ENCODE data around the gene PTGDS.

DNA sequence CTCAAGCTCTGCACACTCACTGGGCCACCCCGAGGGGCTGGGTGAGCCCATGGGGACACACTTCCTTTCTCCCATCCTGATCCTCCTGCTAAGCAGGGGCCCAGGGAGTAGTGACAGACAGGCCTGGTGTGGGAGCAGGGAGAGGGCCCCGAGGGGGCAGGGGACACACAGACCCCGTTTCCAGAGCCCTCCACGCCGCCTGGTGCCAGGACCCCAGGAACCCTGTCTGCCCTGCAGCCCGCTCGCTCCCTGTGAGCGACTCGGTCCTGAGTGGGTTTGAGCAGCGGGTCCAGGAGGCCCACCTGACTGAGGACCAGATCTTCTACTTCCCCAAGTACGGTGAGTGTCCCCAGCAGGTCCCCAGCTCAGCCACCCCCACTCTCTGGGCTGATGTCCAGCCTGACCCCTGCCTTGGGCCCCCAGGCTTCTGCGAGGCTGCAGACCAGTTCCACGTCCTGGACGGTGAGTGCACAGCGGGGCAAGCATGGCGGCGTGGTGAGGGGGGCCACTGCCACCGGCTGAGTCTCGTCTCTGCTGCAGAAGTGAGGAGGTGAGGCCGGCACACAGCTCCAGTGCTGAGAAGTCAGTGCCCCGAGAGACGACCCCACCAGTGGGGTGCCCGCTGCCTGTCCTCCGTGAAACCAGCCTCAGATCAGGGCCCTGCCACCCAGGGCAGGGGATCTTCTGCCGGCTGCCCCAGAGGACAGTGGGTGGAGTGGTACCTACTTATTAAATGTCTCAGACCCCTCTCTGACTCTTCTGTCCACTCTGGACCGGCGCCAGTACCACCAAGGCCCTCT is 30.9 kb upstream of the PTGDS start:
- TF ChIP-seq, protein P1, sequence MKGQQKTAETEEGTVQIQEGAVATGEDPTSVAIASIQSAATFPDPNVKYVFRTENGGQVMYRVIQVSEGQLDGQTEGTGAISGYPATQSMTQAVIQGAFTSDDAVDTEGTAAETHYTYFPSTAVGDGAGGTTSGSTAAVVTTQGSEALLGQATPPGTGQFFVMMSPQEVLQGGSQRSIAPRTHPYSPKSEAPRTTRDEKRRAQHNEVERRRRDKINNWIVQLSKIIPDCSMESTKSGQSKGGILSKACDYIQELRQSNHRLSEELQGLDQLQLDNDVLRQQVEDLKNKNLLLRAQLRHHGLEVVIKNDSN (CRISPR knock-in tag; IDR thresholded peaks at IDR 0.05) = no peak
- TF ChIP-seq, protein P2, sequence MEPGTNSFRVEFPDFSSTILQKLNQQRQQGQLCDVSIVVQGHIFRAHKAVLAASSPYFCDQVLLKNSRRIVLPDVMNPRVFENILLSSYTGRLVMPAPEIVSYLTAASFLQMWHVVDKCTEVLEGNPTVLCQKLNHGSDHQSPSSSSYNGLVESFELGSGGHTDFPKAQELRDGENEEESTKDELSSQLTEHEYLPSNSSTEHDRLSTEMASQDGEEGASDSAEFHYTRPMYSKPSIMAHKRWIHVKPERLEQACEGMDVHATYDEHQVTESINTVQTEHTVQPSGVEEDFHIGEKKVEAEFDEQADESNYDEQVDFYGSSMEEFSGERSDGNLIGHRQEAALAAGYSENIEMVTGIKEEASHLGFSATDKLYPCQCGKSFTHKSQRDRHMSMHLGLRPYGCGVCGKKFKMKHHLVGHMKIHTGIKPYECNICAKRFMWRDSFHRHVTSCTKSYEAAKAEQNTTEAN (CRISPR knock-in tag; IDR thresholded peaks at IDR 0.05) = no peak
- TF ChIP-seq, protein P3, sequence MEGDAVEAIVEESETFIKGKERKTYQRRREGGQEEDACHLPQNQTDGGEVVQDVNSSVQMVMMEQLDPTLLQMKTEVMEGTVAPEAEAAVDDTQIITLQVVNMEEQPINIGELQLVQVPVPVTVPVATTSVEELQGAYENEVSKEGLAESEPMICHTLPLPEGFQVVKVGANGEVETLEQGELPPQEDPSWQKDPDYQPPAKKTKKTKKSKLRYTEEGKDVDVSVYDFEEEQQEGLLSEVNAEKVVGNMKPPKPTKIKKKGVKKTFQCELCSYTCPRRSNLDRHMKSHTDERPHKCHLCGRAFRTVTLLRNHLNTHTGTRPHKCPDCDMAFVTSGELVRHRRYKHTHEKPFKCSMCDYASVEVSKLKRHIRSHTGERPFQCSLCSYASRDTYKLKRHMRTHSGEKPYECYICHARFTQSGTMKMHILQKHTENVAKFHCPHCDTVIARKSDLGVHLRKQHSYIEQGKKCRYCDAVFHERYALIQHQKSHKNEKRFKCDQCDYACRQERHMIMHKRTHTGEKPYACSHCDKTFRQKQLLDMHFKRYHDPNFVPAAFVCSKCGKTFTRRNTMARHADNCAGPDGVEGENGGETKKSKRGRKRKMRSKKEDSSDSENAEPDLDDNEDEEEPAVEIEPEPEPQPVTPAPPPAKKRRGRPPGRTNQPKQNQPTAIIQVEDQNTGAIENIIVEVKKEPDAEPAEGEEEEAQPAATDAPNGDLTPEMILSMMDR (IDR thresholded peaks at IDR 0.05) = no peak
- no peak for TF ChIP-seq ZBTB21 (CRISPR knock-in tag; IDR thresholded peaks at IDR 0.05; ENCODE audit: borderline replicate concordance)
- no peak for TF ChIP-seq NR1H2 (CRISPR knock-in tag; IDR thresholded peaks at IDR 0.05)
- TF ChIP-seq ZNF219 (CRISPR knock-in tag; IDR thresholded peaks at IDR 0.05; ENCODE audit: borderline replicate concordance) = no peak
- TF ChIP-seq, protein P4, sequence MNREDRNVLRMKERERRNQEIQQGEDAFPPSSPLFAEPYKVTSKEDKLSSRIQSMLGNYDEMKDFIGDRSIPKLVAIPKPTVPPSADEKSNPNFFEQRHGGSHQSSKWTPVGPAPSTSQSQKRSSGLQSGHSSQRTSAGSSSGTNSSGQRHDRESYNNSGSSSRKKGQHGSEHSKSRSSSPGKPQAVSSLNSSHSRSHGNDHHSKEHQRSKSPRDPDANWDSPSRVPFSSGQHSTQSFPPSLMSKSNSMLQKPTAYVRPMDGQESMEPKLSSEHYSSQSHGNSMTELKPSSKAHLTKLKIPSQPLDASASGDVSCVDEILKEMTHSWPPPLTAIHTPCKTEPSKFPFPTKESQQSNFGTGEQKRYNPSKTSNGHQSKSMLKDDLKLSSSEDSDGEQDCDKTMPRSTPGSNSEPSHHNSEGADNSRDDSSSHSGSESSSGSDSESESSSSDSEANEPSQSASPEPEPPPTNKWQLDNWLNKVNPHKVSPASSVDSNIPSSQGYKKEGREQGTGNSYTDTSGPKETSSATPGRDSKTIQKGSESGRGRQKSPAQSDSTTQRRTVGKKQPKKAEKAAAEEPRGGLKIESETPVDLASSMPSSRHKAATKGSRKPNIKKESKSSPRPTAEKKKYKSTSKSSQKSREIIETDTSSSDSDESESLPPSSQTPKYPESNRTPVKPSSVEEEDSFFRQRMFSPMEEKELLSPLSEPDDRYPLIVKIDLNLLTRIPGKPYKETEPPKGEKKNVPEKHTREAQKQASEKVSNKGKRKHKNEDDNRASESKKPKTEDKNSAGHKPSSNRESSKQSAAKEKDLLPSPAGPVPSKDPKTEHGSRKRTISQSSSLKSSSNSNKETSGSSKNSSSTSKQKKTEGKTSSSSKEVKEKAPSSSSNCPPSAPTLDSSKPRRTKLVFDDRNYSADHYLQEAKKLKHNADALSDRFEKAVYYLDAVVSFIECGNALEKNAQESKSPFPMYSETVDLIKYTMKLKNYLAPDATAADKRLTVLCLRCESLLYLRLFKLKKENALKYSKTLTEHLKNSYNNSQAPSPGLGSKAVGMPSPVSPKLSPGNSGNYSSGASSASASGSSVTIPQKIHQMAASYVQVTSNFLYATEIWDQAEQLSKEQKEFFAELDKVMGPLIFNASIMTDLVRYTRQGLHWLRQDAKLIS (CRISPR knock-in tag; IDR thresholded peaks at IDR 0.05; ENCODE audit: borderline replicate concordance) = no peak
- TF ChIP-seq KAT7 (CRISPR knock-in tag; IDR thresholded peaks at IDR 0.05; ENCODE audit: borderline replicate concordance) = no peak
- TF ChIP-seq ZNF416 (CRISPR knock-in tag; IDR thresholded peaks at IDR 0.05) = no peak
- TF ChIP-seq IRF2 (CRISPR knock-in tag; IDR thresholded peaks at IDR 0.05; ENCODE audit: borderline replicate concordance, low read depth) = no peak
- no peak for TF ChIP-seq CREM (CRISPR knock-in tag; IDR thresholded peaks at IDR 0.05)
- no peak for TF ChIP-seq JUN (CRISPR knock-in tag; IDR thresholded peaks at IDR 0.05)
